GM18505 (cell line): ENCODE measurements around the gene ARHGAP33.
"Not testable (repeated sequence)": the region's sequence is repeated elsewhere in the genome, so short reads cannot be mapped to it uniquely, and the experiment has no call there.

ENCODE experiments used
- ATAC-seq: cut with Tn5 transposase; IDR thresholded peaks from one replicate; pipeline ENCODE4 v1.9.1; 2021; ENCODE audit not compliant: unreplicated experiment
- POLR2A ChIP-seq: IDR thresholded peaks from 4 replicates; pipeline ENCODE4 v1.6.1; 2011; ENCODE audit warnings: borderline replicate concordance; ENCODE audit not compliant: insufficient read depth, insufficient read length; ENCODE audit errors: extremely low read depth

The ARHGAP33 gene

GRCh38 chr19:35786299-35787160, 11.2 kb downstream of the ARHGAP33 start:
- ATAC-seq: no peak
- TF ChIP-seq POLR2A: no peak

DNA sequence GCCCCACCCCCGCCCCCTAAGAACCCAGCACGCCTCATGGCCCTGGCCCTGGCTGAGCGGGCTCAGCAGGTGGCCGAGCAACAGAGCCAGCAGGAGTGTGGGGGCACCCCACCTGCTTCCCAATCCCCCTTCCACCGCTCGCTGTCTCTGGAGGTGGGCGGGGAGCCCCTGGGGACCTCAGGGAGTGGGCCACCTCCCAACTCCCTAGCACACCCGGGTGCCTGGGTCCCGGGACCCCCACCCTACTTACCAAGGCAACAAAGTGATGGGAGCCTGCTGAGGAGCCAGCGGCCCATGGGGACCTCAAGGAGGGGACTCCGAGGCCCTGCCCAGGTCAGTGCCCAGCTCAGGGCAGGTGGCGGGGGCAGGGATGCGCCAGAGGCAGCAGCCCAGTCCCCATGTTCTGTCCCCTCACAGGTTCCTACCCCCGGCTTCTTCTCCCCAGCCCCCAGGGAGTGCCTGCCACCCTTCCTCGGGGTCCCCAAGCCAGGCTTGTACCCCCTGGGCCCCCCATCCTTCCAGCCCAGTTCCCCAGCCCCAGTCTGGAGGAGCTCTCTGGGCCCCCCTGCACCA, 11.9 kb downstream of the ARHGAP33 start:
- TF ChIP-seq POLR2A: no peak
- no peak for ATAC-seq

DNA sequence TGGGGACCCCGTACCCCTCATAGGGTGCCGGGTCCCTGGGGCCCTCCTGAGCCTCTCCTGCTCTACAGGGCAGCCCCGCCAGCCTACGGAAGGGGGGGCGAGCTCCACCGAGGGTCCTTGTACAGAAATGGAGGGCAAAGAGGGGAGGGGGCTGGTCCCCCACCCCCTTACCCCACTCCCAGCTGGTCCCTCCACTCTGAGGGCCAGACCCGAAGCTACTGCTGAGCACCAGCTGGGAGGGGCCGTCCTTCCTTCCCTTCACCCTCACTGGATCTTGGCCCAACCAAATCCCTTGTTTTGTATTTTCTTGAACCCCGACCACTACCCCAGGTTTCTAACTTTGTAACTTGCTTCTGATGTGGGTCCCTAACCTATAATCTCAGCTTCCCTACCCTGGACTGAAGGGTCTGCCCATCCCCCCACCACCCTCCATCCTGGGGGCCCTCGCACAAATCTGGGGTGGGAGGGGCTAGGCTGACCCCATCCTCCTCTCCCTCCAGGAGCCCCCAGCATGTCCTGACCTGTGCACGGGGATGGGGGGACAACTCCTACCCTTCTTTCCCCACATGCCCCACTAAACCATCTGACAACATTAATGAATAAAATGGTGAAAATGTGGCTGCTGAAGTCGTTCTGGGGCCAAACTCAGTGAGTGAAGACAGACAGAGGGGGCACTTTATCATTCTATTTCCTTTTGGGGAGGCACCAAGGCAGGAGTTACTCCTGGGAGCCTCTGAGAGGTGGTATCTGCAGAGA, 13.0 kb downstream of the ARHGAP33 start:
- no peak for ATAC-seq

GRCh38 chr19:35789195-35789977, 14.0 kb downstream of the ARHGAP33 start:
- no peak for TF ChIP-seq POLR2A
- no peak for ATAC-seq

More for the DNA sequence above, 13.0 kb downstream of the ARHGAP33 start:
- TF ChIP-seq POLR2A: no peak

DNA sequence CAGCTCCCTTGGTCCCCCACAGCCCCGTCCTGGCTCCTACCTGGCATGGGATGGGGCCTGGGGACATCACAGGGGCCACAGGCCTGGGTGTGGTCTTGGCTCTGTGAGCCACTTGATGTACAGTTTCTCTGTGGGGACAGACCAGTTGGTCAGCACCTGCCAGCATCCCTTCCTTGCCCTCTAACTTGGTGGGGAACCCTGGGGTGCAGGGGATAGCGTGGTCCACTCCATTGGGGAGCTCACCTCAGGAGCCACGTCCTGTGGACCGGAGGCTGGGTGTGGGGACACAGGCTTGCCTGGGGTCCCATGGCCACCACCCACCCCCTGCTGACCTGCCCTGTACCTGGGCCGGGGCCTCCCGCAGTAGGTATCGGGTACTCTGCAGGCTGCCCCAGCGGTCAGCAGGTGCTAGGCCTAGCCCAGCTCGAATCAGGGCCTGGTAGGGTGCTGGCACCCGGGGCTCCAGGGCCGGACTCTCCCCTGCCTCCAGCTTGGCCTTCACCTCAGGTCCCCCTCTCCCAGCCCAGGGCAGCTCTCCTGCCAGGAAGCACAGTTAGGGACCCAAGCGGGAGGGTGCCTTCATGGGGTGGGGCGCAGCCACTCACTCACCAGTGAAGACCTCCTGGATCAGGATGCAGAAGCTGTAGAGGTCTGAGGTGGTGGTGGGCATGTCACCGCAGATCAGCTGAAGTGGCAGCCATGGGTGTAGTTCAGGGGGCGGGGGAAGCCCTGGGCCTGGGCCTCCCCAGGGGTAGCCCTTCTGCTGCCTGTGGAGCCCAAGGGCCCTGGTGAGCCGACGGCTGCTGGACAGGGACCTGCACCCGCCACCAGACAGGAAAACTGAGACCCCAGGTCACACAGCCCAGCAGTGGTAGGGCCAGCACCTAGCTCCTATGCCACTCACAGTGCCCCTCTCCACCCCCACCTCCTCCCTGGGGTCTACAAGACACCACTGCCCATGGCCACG, 14.9 kb downstream of the ARHGAP33 start:
- TF ChIP-seq POLR2A: no peak
- ATAC-seq: no peak

DNA sequence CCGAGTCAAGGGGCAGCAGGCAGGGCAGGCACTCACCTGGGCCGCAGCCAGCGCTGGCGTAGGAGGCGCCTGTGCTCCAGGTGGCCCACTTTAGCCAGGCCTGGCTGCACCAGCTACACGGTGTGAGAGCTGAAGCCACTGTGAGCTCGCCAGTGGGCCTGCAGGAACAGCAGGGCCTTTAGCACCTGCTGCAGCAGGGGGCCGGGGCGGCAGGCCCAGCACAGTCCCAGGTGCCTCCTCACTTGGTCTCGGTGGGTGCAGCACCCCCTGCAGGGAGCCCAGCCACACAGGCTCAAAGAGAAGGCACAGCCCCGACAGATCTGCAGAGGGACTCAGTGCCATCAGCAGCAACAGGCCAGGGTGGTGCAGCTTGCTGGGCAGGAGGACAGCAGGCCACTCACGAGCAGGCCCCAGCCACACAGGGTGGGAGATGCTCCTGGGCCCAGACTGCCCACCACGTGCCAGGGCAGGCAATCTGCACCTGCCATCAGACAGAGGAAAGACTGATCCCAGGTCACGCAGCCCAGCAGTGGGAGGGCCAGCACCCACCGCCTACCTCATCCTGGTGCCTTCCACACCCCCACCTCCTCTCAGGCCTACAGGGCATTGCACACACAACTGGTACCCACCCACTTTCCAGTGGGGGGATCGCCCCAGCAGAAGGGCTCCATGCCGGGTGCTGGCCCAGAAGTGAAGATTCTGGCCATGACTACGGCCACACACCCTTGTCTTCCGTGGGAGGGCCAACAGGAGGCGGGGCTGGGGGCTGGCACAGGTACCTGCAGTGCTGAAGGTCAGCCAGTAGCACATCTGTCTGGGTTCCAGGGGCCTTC, 15.8 kb downstream of the ARHGAP33 start:
- no peak for ATAC-seq
- no peak for TF ChIP-seq POLR2A

DNA sequence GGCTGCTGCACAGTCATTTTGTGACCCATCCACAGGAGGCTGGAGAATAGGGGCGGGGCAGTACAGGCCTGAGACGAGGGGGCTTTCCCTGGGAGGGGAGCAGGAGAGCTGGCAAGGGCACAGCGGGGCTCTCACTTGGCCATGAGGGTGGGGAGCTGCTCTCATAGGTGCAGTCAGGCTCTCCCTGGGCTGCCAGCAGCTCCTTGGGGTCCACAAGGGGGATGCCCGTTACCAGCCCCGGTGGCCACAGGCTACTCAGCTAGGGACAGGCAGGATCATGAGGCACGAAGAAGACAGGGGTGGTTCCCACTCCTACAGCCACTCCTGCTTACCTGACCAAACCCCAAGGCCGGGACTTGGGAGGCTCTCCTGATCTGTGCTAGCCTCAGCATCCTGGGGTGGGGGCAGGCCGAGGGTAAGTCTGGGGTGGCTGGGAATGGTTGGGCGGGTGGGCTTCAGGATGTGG, 16.5 kb downstream of the ARHGAP33 start:
- ATAC-seq: no peak
- no peak for TF ChIP-seq POLR2A

DNA sequence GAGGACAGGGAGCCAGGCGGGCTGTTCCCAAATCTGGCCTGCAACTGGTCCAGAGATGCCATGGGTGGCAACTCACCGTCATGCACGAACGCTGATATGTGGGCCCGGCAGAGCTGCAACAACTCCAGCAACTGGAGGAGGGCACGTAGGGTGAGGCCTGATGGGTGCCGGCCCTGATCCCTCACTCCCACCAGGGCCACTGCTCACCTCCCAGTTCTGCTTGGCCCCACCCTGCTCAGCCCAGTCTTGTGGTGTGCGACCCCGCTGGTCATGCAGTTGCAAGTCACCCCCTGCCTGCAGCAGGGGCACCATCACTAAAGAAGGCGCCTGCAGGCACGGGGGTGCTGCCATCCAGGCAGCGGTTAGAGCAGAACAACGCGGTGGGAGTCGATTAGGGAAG, 16.9 kb downstream of the ARHGAP33 start:
- ATAC-seq: no peak
- no peak for TF ChIP-seq POLR2A

- TF ChIP-seq POLR2A: no peak
- no peak for ATAC-seq
These were observed 17.5 kb downstream of the ARHGAP33 start for GRCh38 chr19:35792888-35793287.

DNA sequence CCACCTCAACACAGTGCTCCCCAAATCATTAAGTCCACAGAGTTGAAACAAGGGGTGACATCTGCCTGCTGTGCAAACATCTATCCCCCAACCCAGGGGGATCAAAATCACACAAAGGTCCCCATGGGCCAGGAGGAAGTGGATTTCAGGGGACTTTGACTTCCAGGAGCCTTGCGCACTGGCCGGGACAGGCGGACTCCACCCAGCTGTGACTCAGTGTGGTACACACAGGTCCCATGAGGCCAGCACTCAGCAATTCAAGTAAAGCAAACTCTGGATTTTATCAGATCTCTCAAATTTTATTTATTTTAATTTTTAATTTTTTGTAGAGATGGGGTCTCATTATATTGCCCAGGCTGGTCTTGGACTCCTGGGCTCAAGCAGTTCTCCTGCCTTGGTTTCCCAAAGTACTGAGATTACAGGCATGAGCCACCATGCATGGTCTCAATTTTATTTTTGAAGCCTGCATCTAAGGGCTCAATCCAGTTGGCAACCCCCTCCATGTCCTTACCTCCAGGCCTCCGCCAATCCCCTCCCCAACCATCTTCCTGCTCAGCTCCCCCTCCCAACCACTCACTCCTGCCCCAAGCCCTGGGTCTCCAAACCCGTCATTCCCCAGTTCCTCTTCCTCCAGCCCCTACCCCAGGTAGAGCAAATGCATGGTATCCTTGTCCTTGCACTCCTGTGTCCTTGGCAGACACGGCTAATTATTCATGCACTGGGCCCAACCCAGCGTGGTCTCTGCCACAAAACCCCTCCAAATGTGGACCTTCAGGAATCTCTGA, 18.2 kb downstream of the ARHGAP33 start:
- TF ChIP-seq POLR2A: no peak
- no peak for ATAC-seq

DNA sequence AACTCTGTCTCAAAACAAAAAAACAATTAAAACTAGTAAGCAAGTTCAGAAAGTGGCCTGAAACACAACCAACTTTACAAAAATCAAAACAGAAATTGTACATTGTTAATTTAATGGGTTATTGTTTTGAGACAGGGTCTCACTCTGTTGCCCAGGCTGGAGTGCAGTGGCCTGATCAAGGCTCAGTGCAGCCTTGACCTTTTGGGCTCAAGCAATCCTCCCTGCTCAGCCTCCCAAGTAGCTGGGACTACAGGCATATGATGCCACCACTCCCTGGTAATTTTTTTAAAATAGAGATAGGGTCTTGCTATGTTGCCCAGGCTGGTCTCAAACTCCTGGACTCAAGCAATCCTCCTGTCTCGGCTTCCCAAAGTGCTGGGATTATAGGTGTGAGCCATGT, 20.2 kb downstream of the ARHGAP33 start:
- ATAC-seq: not testable (repeated sequence)
